Inferior parietal cortex (tissue), 1 donor: ENCODE measurements around the gene SLAMF1.
A peak's percentile ranks its signal among the peaks of the same experiment; 100 is the strongest.
"Not testable (repeated sequence)": the region's sequence is repeated elsewhere in the genome, so short reads cannot be mapped to it uniquely, and the experiment has no call there.

Experiments
- DNase-seq: peaks from one replicate; pipeline ENCODE4 v3.0.0-alpha.2; 2016; ENCODE audit errors: extremely low spot score

The SLAMF1 gene

GRCh38 chr1:160646711-160647328 is at the start of gene SLAMF1:
Gene SLAMF1 (minus strand): TSS chr1:160647044. CDS start chr1:160646945, 99 bp downstream.
- no peak for DNase-seq

- not testable (repeated sequence) for DNase-seq
These were observed 45.5 kb upstream of the SLAMF1 start for GRCh38 chr1:160692390-160692789.

GRCh38 chr1:160685266-160685665 is 38.4 kb upstream of the SLAMF1 start:
- no peak for DNase-seq

GRCh38 chr1:160682983-160683865 is 36.4 kb upstream of the SLAMF1 start:
- no peak for DNase-seq

- no peak for DNase-seq
These were observed 35.0 kb upstream of the SLAMF1 start for GRCh38 chr1:160681891-160682140.

- DNase-seq = peak; percentile 30
These were observed 34.4 kb upstream of the SLAMF1 start for GRCh38 chr1:160681066-160681890.

- DNase-seq = no peak
These were observed 33.6 kb upstream of the SLAMF1 start for GRCh38 chr1:160680399-160680798.

- no peak for DNase-seq
These were observed 33.0 kb upstream of the SLAMF1 start for GRCh38 chr1:160679893-160680292.

GRCh38 chr1:160676869-160677597 is 30.2 kb upstream of the SLAMF1 start:
- DNase-seq = no peak

GRCh38 chr1:160675641-160676410 is 29.0 kb upstream of the SLAMF1 start:
- DNase-seq = peak; percentile 60

GRCh38 chr1:160674415-160674814 is 27.6 kb upstream of the SLAMF1 start:
- DNase-seq = no peak

GRCh38 chr1:160672789-160673695 is 26.2 kb upstream of the SLAMF1 start:
- no peak for DNase-seq

- no peak for DNase-seq
These were observed 25.0 kb upstream of the SLAMF1 start for GRCh38 chr1:160671603-160672517.

GRCh38 chr1:160670701-160671100 is 23.9 kb upstream of the SLAMF1 start:
- DNase-seq = no peak

- no peak for DNase-seq
These were observed 23.0 kb upstream of the SLAMF1 start for GRCh38 chr1:160669802-160670201.

- no peak for DNase-seq
These were observed 22.4 kb upstream of the SLAMF1 start for GRCh38 chr1:160669276-160669675.

- DNase-seq = no peak
These were observed 21.1 kb upstream of the SLAMF1 start for GRCh38 chr1:160667896-160668295.

- DNase-seq = no peak
These were observed 19.2 kb upstream of the SLAMF1 start for GRCh38 chr1:160666079-160666442.
